DMS153 treated with DMSO at 0.1 percent for 48 hours (cell line): ENCODE measurements around the gene AKT3.

Experiments used
- DNase-seq: peaks from one replicate; lab custom pipeline; 2025; ENCODE audit not compliant: unreplicated experiment; lab: John Stamatoyannopoulos, UW

Gene AKT3

DNA sequence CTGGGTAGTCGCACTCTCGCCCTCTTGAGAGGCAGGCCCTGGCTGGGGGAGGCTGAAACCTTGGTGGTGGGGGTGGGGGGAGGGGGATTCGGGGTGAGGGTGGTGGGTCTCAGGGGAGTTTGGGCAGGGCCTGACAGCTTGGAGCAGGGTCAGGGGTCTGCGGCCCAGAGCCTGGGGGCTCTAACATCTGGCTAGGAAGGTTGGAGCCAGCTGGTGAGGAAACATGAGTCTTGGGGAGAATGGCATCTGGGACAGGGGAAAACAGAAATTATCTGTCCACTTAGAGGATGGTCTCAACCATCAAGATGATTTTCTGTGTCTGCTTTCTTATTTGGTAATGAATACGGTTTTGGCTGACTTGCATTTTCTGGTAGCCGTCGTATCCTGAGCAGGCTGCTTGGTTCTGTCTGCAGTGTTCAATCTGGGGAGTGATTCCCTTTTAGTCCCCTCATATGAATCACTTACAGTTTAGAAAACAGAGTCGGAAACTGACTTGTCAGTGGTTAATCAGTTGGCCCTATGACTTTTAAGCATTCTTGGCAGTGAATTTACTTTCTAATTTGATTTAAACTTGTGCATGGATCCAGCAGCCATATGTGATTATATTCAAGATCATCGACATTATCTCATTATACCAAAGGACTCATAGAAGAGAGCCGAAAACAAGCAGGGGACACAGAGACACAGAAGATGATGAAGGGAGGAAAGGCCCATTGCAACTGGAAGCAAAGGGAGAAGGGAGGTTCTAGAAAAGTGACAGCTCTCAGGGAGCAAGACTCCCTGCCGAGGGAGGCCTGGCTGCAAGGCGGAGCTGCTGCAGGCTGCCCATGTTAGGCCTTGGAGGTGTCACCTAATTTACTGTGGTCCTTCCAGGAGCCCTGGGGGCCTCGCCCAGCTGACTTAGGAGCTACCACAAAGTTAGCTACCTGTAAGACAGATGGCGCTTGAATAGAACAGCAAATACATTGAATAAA lies 356.6 kb downstream of the AKT3 start:
- DNase-seq = no peak

DNA sequence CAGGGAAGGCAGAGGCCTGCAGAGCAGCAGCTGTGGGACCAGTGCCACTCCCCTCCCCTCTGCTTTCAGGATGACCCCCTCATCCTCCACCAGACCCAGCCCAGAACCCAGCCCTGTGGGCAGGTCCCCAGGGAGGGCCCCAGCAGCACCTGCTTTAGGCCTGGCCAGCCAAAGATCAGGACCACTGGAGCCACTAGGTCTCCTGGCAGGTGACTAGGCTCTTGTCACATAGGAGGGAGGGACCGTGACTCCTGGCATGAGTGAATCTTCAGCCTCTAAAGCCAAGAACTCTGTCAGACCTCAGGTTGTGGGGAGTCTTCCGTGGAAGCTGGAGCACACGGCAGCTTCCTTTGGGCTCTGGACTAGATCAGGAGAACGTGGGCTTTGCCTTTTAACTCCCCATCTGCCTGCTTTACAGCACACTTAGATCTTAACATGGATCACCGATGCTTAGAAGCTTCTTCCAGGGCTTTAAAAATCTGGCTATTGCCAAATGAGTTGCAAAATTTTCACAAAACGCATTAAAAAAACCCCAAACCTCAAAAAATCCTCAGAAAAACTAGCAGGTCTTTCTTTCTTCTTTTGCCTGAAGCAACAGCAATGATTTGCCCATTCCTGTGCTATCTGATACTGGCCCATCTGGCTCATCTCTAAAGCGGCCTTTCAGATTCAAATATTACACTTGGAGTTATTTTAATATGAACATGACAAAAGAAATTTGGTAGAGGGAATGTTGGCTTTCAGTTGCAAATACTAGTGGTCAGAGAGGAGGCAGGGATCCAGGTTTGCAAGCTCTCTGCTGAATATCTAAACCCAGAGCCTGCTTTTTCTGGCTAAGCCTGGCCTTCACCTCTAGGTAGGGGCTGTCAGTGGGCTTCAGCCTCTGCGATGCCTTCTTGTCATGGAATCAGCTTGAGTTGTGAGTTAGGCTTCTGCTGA lies 359.0 kb downstream of the AKT3 start:
- DNase-seq = no peak

DNA sequence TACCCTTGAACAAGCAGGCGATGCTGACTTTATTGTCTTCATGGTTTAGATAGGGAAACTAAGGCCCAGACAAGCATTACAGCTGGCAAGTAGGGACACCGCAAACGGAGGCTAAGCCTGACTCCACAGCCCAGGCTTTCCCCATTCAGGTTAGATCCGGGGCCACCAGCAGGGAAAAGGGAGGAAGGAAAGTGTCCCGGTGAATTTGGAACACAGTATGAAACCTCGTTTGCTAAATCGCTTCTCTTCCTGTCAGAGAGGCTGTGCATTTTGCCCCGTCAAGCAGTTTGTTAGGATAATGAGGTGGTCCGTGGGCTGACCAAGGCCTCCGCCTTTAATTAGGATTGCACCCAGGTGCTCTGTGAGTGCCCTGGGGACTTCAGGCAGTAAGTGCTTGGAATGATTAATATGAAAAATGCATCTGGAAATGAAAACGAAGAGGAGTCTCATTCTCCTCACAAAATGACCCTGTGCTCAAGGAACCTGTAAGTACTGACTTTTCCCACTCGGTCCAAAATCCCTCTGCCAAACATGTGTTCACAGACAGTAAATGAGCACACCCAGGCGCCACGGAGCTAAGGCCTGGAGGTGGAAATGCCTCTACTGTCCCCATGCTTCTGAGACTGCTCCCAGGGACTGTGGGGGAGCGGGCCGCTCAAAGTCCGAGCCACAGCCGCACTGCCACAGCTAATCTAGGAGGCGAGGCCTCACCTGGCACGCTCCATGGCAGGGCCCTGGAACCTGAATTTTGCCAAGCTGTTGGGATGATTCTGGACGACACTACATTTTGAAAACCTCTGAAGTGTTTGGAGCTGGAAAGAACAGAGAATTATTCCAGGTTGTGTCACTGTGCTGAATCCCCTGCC lies 360.1 kb downstream of the AKT3 start:
- DNase-seq = no peak

DNA sequence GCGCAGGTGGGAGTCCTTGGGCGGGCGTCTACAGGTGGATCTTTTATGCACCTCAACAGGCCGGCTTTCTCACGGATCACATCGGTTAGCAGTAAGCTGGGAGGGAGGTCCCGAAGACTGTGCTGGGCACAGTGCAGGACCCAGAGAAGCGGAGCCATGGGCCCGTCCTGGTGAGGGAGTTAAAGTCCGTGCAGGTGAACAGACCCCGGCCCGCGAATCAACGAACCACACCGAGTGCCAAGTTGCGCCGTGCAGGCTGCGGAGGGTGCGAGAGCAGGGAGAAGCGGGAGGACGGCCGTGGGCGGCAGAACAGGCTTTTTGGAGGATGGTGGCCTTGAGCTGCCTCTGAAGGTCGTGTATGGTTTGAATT lies 360.9 kb downstream of the AKT3 start:
- DNase-seq = no peak

DNA sequence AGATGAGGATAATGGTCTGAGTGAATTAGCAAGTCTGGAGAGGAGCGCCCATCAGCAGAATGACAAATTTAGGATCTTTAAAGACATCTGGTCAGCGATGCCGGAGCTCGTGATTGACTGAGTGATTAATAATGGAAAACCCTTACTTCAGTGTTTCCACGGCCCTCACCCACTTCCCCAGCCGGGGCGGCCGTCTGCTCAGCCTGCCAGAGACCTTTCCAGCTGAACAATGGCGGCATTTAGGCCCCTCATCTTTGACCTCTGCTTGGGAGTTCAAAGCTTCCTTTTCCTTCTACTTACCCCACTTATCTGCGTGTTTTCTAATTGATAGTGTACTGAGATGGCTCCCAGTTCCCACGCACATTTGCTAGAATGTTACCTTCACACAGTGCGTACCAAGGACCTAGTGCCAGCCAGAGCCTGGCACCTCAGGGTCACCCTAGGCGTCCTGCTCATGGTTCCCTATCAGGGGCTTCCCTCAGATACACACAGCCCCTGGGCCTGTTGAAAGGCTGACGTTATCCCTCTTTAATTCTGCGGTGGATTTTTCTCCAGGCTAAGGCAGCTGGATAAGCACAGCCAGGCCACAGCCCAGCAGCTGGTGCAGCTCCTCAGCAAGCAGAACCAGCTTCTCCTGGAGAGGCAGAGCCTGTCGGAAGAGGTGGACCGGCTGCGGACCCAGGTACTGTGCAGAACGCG lies 361.4 kb downstream of the AKT3 start:
- no peak for DNase-seq

DNA sequence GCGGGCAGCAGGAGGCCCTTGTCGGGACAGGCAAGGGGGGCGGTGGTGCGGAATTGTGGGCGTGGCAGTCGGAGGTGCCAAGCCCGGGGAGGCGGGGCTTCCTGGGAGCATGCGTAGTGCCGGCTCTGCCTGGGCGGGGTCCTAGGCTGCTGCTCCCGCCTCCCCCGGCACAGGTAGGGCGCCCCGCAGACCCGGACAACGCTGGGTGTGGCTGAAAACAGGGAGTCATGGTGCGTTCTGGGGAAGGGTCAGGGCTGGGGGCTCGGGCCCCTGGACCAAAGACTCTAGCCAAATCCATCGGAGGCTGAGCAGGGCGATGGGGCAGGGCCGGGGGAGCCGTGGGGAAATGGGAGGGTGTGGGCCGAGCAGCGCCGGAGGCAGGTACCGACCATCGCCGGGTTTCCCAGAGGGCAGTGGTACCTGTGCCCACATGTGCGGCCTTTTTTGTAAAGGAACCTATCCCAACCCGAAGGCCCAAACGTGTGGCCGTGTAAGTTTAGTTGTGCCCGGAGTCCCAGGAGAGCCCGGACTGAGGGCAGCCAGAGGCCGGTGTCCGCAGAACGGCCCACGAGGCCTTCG lies 362.3 kb downstream of the AKT3 start:
- DNase-seq = peak; percentile 35

DNA sequence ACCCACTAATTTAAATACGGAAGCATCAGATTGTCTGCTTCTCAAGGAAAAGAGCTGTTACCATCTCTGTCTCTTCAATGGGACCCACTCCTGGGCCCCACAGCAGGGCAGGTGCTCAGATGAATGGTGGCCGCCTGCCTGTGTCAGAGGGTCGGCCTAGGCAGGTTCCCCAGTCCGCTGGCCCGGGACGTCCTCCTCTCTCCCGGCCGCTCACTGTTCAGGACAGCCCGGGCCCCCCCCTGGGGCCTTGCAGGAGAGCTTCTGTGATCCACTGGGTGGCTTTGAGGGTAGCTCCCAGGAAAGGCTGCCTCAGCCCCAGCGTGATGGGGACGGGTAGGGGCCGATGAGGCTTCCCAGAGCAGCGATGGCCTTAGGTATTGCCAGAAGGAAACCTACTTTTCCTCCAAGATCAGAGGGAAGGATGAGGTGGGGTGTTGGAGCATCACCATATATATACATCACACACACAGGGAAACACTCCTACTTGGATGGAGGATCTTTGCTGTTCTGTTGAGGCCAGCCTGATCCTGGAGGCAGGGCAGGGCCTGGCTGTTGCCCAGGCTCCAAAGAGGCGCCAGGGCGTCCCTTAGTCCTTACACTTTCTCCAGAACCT lies 362.9 kb downstream of the AKT3 start:
- no peak for DNase-seq

DNA sequence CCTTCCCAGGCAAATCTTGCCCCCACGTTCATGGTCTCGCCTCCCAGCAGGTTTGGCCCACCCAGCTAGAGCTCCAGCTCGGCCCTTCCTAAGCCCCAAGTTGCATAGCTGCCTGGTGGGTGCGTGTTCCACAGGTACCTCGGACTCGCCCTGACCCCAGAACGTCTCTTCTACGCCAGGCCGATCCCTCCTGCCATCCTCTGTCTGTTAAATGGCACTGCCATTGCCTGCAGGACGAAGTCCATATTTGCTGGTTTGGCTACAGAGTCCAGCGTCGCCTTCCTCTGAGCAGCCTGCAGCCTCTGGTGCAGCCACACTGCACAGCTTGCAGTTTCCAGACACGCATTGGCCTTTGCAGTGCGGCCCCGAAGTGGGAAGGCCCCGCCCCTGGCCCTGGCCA lies 366.1 kb downstream of the AKT3 start:
- DNase-seq = no peak

DNA sequence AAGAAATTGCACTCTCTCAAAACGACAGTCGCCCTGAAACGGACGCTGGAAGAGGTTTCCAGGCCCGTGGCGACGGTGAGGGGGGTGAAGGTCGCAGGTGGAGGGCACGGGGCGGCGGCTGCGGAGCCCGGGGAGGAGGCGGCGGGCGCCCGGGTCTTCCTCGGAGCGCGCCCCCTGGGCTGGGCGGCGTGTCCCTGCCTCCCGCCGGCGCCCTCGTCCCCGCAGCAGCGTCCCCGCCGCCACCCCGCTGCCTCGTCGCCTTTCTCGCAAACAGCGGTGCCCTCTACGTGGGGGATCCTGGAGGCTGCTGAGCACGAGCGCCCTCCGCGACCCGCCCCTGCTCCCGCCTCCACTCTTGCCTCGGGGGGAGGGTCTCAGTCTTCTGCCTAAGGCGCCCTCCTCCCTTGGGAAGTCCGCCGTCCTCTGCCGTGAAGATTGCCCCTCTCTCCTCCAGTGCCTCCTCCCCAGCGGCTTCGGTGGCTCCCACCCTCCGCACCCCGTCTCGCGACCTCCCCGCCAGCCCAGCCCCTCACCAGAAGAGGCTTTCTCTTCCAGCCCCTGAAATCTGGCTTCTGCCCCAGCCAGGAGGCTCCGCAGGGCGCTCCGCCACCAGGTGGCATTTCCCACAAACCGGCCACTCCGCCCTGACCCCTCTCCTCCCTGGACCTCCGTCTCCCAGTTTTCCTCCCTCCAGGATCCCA lies 366.8 kb downstream of the AKT3 start:
- no peak for DNase-seq

DNA sequence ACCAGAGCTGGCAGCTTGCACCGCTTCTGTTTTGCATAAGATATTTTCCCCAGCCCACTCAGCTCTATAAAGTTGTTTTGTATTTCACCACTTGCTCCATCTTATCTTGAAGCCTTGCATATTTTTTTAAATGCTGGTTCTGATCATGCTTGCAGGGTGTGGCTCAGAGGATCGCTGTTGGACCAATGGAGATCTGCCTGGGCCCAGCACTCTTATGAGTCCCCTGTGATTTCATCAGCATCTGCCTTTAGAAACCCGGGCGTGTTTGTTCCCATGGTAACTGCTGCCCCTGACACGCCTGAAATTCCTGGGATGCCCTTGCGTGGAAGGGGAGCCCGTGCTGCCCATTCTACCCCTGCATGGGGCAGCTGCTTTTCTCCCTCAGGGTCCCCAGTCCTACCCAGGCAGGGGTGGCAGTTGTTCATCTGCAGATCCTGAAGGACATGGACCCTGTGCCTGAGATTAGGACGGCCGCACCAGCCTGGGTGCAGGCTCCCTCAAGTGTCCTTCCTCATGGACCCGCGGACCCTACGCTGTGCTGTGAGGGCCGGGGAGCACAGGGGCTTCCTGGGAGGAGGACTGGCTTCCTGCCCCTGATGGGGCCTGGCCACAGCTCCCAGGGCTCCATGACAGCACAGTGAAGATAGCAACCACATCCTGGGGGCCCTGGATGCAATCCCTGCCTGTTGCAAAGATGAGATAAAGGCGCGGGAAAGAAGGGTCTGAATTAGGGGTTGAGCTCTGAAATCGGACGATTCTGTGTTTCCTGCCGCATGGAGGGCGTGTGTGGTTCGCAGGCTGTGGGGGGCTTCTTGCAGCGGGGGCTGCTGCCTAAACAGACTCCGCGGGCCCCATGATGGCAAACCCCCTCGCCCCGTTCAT lies 367.7 kb downstream of the AKT3 start:
- no peak for DNase-seq

DNA sequence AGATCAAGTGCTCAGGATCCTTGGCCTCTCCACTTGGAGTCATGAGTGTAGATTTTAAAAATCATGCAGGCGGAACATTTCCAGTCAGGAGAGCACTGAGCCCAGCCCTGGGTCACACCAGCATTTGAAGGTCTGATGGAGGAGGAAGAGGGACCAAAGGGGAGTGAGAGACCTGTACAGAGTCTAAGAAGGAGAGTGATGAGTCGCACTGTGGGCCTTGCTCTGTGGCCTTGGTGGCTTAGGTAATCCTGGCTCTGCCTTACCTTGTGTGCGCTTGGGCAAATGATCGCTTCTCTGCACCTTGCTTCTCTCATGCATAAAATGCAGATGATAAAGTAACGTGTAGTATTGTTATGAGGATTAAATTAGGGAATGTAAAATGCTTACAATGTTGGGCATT lies 368.9 kb downstream of the AKT3 start:
- no peak for DNase-seq

DNA sequence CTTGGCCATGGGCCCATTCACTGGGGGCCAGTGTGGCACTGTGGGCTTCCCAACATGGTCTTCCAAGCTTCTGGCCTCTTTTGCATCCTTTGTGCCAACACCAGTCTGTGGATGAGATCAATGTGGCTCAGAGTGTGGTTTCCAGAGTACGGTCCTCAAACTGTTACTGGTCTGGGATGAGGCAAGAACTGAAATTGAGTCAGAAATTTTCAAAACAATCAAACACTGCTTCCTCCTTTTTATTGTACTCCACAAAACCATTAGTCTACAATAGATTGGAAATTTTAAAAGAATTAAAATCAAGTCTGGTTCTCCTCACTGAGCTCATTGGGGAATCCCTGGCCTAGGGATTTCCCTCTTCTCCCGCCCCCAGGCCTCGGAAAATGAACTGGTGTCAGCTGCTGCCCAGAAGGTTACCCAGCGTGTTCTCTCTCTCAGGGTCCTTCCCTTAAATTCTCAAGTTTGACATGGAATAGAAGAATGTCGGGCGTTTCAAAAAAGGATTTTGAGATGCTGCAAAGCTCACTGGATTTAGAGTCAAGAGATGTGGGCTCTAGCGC lies 372.2 kb downstream of the AKT3 start:
- DNase-seq = no peak

DNA sequence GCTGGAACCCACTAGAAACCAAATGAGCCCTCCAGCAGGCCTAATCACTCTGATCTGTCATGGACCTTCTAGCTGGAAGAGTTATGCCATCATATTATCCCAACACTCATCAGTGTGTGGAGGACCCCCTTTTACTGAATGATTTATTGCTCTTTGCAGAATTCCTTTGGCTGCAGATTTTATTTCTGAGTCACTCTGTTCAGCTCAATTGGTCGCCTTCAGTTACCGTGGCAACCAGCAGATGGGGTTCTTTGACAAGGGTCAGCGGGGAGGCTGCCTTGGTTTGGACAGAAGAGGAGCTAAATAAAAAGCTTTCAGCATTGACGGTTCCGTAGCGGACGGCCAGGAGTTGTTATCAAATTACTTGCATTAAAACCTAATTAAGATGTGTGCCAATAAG lies 374.1 kb downstream of the AKT3 start:
- DNase-seq = no peak

DNA sequence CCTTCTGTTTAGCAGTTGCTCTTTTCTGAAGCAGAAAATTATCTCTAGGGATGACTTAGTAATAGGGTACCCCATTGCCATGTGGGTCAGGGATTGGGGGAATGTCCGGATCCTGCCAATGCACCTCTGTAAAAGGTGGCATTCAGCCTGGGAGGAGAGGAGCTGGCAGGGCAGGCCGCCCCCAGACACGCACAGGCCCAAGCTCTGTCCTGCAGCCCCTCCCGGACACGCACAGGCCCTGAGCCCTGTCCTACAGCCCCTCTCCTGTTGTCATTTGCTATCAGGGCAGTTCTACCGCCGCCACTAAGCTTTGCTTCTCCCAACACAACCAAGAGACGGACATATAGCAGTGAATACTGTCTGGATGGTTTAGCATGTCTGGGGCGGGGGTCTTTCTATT lies 375.1 kb downstream of the AKT3 start:
- DNase-seq = no peak

DNA sequence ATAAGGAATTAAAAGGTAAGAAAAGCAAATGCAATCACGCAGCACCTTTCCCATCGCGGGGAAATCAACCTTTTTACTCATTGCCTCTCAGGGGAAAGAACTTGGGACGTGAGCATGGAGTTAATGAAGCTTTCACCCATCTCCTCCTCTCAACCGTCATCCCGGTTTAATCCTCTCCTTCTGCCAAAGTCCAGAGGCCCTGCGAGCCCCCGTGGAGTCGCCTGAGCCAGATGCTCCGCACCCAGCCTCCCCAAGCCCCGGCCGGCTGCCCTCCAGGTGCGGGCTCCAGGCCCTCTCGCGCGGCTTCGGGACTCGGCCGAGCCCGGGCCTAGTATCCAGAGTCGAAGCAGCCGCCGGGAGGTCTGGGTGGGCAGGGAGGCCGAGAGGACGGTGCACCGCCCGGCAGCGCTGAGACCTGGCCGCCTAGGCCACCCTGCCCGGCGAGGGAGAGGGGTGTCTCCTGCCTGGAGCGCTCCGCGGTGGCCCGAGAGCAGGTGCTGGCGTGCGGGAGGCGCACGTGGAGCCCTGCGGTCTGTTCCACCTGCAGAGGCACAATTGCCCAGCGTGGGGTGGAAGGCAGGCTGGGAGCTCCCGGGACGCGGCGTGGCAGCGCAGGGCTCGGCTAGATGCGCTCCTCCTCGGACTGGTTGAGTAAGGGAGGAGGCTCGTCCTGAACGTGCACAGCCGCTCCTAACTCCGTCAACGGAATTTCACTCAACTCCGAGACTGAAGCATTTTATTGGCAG lies 375.7 kb downstream of the AKT3 start:
- DNase-seq = no peak

DNA sequence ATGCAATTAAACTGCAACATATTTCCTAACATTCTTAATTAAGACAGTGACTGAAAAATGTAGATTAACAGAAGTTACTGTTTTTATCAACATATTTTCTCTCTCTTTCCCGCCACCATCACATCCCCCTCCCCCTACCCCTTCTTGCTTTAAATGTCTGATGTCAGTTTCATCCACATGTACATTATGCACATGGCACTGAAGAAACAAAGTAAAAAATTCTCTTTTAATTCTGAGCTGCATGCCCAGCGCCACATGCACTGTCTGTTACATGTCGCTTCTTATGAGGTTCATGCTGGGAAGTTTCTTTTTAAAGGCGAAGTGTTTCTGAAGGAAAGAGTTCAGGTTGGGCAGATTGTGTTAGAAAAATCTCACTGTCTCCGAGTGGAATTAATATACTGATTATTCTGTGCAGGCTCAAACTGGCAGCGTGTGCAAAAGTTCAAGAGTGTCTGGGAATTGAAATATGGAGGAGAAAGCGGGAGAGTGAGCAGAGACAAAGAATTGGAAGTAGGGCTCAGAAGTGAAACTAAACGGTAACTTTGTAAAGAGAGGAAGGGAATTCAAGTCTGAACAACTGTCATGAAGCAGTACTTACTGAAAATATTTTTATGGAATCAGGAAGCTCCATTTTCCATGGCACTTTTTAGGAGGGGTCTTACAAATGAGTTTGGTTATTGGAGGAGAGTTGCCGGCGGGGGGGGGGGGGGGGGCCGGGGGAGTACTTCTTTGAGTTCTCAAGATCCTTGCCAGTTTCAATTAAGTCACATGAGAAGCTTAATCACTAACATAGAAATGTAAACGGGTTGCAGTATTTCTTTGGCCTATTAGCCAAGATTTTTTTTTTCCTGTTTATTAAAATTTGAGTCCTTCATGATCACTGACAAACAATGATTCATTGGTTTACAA lies 376.6 kb downstream of the AKT3 start:
- no peak for DNase-seq
